Left ventricle myocardium inferior (tissue), 1 donor: Measurements from ENCODE around the gene NCOR1. TPM values are rescaled to one million over a fixed set of nuclear protein-coding genes. Genes with fewer than 3 reads are reported as not detected.

Experiments used
- DNase-seq: peaks from one replicate; pipeline ENCODE4 v3.0.0-alpha.2; 2020
- H3K27ac ChIP-seq: fragments of 200-600 bp; replicated peaks from 2 replicates; pipeline ENCODE4 v1.8.0; 2021
- H3K27me3 ChIP-seq: fragments of 200-600 bp; 2 replicates; pipeline ENCODE4 v1.8.0; 2021; ENCODE audit warnings: low read depth
- H3K36me3 ChIP-seq: fragments of 200-600 bp; 2 replicates; pipeline ENCODE4 v1.8.0; 2021
- H3K4me1 ChIP-seq: fragments of 200-600 bp; 2 replicates; pipeline ENCODE4 v1.8.0; 2021
- H3K4me3 ChIP-seq: fragments of 200-600 bp; 2 replicates; pipeline ENCODE4 v1.8.0; 2021; ENCODE audit warnings: mild to moderate bottlenecking, moderate library complexity
- H3K9me3 ChIP-seq: fragments of 200-600 bp; replicated peaks from 2 replicates; pipeline ENCODE4 v1.8.0; 2021
- intact Hi-C: fragments of 100-400 bp; cut with micrococcal nuclease; formaldehyde crosslinking; loops from one replicate; pipeline ENCODE4 v1.11.0; 2022
- long read RNA-seq: library from polyadenylated mRNA; unstranded; transcript quantifications from one replicate; pipeline ENCODE4 v2.0.0, GENCODE V29; 2021
- total RNA-seq: library from RNA; stranded (reverse); fragmentation: NEBNext Ultra II Directional; extraction: Animal tissue kit (Norgen Biotek cat#: 25700); gene quantifications from one replicate; pipeline ENCODE4 v1.2.1, GENCODE V29; 2021
- TF ChIP-seq, protein P1 (sequence below): fragments of 200-600 bp; IDR thresholded peaks from 2 replicates; pipeline ENCODE4 v1.8.0; 2021; ENCODE audit warnings: antibody characterized with exemption, mild to moderate bottlenecking, borderline replicate concordance
- donor health status: DM: no; HTN: yes; CAD: no; lungs with severe emphysema.

The NCOR1 gene
- 60.1 TPM for total RNA-seq
- long read RNA-seq, transcript NCOR1-206 (15 exons, 1,883 nt): major isoform, 12 of 66 reads
- long read RNA-seq, partial matches to known transcripts: 27 of 66 reads
- long read RNA-seq, other reads (novel, unspliced or antisense): 23 of 66 reads

DNA sequence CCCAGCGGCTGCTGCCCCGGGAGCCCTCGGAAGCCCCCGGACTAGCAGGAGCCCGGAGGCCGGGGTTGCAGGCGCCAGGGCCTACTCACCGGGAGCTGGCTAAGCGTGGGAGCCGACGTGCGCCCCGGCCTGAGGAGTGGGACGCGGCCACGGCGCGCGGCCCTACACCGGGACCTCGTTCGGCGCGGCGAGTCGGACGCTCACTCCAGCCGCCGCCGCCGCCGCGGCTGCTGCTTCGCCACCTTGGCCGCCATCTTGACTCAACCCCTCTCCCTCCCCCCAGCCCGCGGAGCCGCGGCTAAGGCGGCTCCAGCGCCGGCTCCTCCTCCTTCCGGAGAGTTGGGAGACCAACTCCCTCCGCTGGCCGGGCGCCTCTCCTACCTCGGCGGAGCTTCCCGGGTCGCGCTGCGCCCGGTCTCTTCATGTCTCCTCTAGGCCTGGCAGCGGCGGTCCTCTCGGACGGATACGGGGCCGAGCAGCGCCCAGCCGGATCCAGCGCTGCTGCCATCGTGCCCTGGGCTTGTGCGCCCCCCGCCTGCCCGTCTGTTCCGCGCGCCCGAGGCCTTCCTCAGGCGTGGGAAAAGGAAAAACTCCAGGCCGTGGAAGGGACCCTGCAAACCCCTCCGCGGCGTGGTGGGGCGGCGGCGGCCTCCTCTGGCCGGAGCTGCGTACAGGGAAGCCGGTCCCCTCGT is at the start of gene NCOR1:
Gene NCOR1 (minus strand): TSS at position 262 of the 692 bp plus-strand sequence. CDS start 20,965 bp downstream, outside the sequence.
- H3K27ac ChIP-seq: peak within 1 kb of the TSS; percentile 99
- no peaks in the 10 kb centered on the region for H3K36me3 ChIP-seq
- DNase-seq: peak; percentile 93
- H3K4me3 ChIP-seq: peak within 1 kb of the TSS; percentile 95
- no peaks in the 10 kb centered on the region for H3K27me3 ChIP-seq
- H3K9me3 ChIP-seq: no peaks in the 10 kb centered on the region
- peaks cover 64% of the 10 kb centered on the region for H3K4me1 ChIP-seq
- intact Hi-C loops: no loop called here
- TF ChIP-seq, protein P1, sequence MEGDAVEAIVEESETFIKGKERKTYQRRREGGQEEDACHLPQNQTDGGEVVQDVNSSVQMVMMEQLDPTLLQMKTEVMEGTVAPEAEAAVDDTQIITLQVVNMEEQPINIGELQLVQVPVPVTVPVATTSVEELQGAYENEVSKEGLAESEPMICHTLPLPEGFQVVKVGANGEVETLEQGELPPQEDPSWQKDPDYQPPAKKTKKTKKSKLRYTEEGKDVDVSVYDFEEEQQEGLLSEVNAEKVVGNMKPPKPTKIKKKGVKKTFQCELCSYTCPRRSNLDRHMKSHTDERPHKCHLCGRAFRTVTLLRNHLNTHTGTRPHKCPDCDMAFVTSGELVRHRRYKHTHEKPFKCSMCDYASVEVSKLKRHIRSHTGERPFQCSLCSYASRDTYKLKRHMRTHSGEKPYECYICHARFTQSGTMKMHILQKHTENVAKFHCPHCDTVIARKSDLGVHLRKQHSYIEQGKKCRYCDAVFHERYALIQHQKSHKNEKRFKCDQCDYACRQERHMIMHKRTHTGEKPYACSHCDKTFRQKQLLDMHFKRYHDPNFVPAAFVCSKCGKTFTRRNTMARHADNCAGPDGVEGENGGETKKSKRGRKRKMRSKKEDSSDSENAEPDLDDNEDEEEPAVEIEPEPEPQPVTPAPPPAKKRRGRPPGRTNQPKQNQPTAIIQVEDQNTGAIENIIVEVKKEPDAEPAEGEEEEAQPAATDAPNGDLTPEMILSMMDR: peak; percentile 52

DNA sequence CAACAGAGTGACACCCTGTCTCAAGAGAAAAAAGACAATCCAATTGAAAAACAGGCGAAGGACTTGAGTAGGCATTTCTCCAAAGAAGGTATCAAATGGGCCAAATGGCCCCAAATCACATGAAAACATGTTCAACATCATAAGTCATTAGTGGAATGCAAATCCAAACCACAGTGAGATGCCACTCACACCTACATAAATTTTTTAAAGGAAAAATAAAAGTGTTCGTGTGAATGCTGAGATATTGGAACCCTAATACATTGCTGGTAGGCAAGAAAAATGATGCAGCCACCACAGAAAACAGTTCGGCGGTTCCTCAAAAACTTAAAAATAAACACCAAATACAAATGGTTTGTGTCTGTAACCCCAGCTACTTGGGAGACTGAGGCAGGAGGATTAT is 46.9 kb upstream of the NCOR1 start:
- TF ChIP-seq, protein P1: no peak
- intact Hi-C loops: no loop called here
- Histone ChIP-seq H3K4me3 (no peak overlapping the region), H3K9me3 (no peaks in the 10 kb centered on the region), H3K27me3 (no peaks in the 10 kb centered on the region), H3K36me3 (no peaks in the 10 kb centered on the region), H3K4me1 (no peaks in the 10 kb centered on the region), H3K27ac (no peak overlapping the region)
- no peak for DNase-seq

DNA sequence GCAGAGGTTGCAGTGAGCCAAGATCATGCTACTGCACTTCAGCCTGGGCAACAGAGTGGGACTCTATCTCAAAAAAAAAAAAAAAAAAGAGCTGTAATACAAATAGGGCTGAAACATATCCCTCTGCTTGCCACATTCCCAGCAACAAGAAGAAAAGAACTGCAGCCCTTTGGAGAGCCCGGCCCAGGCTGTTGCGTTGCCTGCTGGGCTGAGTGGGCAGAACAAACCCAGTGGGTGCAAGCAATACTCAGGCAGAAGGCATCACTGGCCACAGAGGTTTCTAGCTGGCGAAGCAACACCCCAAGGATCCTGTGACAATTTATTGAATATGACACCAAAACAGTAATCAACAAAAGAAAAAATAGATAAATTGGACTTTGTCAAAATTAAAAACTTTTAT is 45.7 kb upstream of the NCOR1 start:
- H3K27me3 ChIP-seq: no peaks in the 10 kb centered on the region
- H3K4me3 ChIP-seq: no peak overlapping the region
- intact Hi-C loops: no loop called here
- TF ChIP-seq, protein P1: no peak
- no peaks in the 10 kb centered on the region for H3K36me3 ChIP-seq
- peaks cover 8% of the 10 kb centered on the region for H3K4me1 ChIP-seq
- DNase-seq: no peak
- no peak overlapping the region for H3K27ac ChIP-seq
- H3K9me3 ChIP-seq: no peaks in the 10 kb centered on the region

DNA sequence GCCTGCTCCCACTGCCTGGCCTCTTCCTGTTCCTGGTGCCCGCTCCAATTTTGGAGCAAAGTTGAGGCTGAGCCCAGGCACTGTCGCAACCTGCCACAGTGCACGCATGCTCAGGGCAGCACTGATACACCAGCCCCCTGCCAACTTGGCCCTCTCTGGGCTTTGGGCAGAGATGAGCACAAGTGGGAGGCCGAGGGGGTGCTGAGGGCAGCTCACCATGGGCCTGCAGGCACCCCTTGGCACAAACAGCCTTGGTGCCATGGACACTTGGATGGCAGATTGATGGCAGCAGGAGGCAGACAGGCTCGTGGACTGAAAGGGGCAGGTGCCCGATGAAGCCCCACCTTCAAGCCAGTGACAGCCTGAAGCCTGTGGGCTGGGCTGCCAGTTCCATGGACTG is 44.6 kb upstream of the NCOR1 start:
- intact Hi-C loops: no loop called here
- TF ChIP-seq, protein P1: no peak
- H3K27me3 ChIP-seq: no peaks in the 10 kb centered on the region
- no peak for DNase-seq
- no peak overlapping the region for H3K4me3 ChIP-seq
- H3K4me1 ChIP-seq: peaks cover 19% of the 10 kb centered on the region
- H3K36me3 ChIP-seq: no peaks in the 10 kb centered on the region
- H3K9me3 ChIP-seq: no peaks in the 10 kb centered on the region
- H3K27ac ChIP-seq: no peak overlapping the region

DNA sequence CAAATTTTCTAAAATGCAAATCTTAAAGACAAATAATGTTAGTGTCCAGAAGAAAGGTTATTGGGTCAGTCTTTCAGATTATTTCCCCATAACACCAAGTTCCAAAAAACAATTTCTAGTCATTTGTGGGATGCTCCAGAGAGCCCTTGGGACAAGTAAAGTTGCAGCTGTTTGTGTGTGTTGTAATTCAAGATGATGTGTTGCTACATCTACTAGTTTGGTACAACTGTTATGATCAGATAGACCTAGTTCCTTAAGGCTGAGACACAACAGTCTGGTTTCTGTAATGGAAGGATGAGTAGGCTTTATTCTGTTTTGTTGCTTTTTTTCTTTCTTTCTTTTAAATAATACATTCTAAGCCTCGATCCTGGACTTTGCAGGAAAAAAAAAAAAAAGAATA is 43.6 kb upstream of the NCOR1 start:
- Histone ChIP-seq H3K27me3 (no peaks in the 10 kb centered on the region), H3K4me1 (peaks cover 21% of the 10 kb centered on the region), H3K4me3 (no peak overlapping the region), H3K9me3 (no peaks in the 10 kb centered on the region), H3K27ac (no peak overlapping the region), H3K36me3 (no peaks in the 10 kb centered on the region)
- TF ChIP-seq, protein P1: no peak
- no peak for DNase-seq
- intact Hi-C loops: no loop called here
